Left colon (tissue), 2 donors: ENCODE data around the gene PIGT. TPM values are rescaled to one million over a fixed set of nuclear protein-coding genes. Genes with fewer than 3 reads are reported as not detected.
"Not testable (repeated sequence)": the region's sequence is repeated elsewhere in the genome, so short reads cannot be mapped to it uniquely, and the experiment has no call there.

Experiments used
- ATAC-seq: fragments of 200-7000 bp; cut with Tn5 transposase; one replicate; pipeline ENCODE4 v1.9.1; 2020; ENCODE audit warnings: mild to moderate bottlenecking, moderate library complexity
- DNase-seq, 2 donors: peaks; one replicate each; pipeline ENCODE4 v3.0.0-alpha.2; 2020
- intact Hi-C, 2 donors: fragments of 100-400 bp; cut with DNase I in 1 of 2; cut with micrococcal nuclease in 1 of 2; formaldehyde crosslinking; loops; one replicate each; pipeline versions ENCODE4 v1.11.2 to v1.14.0; 2022; cut with DNase I, micrococcal nuclease
- total RNA-seq, 2 donors: library from RNA; stranded (reverse); fragmentation: NEBNext Ultra II Directional; extraction: Animal tissue kit (Norgen Biotek cat#: 25700); gene quantifications; one replicate each; pipeline ENCODE4 v1.2.1, GENCODE V29; 2021
- donor health status: DM: no; HTN: no; CAD: no.
- donor health status: DM: yes; HTN: yes; CAD: no.

Gene PIGT
- total RNA-seq, 2 donors from 2014 or later, result 122 to 152 TPM

- ATAC-seq (no peak), DNase-seq (no peak)
- intact Hi-C loops, result no loop called here
Measured at GRCh38 chr20:45448270-45448669, 32.3 kb downstream of the PIGT start.

GRCh38 chr20:45449528-45449927, 33.6 kb downstream of the PIGT start:
- DNase-seq (peak in 1 of 2 donors; percentile 66), ATAC-seq (no peak)
- intact Hi-C loops, result no loop called here

GRCh38 chr20:45450097-45450818, 34.3 kb downstream of the PIGT start:
- intact Hi-C loops, result no loop called here
- peak in 1 of 2 donors; percentile 21 for DNase-seq
- ATAC-seq, result peak; percentile 86

GRCh38 chr20:45452238-45452637, 36.3 kb downstream of the PIGT start:
- intact Hi-C loops, result no loop called here
- ATAC-seq, result no peak
- DNase-seq, result no peak

GRCh38 chr20:45452772-45453691, 37.1 kb downstream of the PIGT start:
- intact Hi-C loops, result no loop called here
- DNase-seq (no peak), ATAC-seq (no peak)

- DNase-seq (peak; percentile 60 to 83), ATAC-seq (peak; percentile 93)
- intact Hi-C loops, result no loop called here
Measured at GRCh38 chr20:45456632-45457031, 40.7 kb downstream of the PIGT start.

GRCh38 chr20:45459606-45460005, 43.7 kb downstream of the PIGT start:
- intact Hi-C loops, result no loop called here
- no peak for ATAC-seq

GRCh38 chr20:45461225-45461624, 45.3 kb downstream of the PIGT start:
- DNase-seq (no peak), ATAC-seq (no peak)
- intact Hi-C loops, result no loop called here

More at GRCh38 chr20:45459606-45460005, 43.7 kb downstream of the PIGT start:
- DNase-seq, result no peak

- DNase-seq (no peak), ATAC-seq (no peak)
- intact Hi-C loops, result no loop called here
Measured at GRCh38 chr20:45462711-45463509, 47.0 kb downstream of the PIGT start.

- intact Hi-C loops, result no loop called here
- DNase-seq, result no peak
- no peak for ATAC-seq
Measured at GRCh38 chr20:45463709-45464108, 47.8 kb downstream of the PIGT start.

- intact Hi-C loops, result no loop called here
- DNase-seq (peak; percentile 32 to 63), ATAC-seq (peak; percentile 52)
Measured at GRCh38 chr20:45465491-45466266, 49.7 kb downstream of the PIGT start.

- DNase-seq (no peak), ATAC-seq (no peak)
- intact Hi-C loops, result no loop called here
Measured at GRCh38 chr20:45467172-45467571, 51.2 kb downstream of the PIGT start.

- peak; percentile 55 for ATAC-seq
- intact Hi-C loops, result no loop called here
- peak; percentile 50 to 57 for DNase-seq
Measured at GRCh38 chr20:45467861-45468260, 51.9 kb downstream of the PIGT start.

- DNase-seq (peak; percentile 58 to 62), ATAC-seq (peak; percentile 71)
- intact Hi-C loops, result no loop called here
Measured at GRCh38 chr20:45469336-45470261, 53.7 kb downstream of the PIGT start, which contains the start of gene WFDC2. Gene WFDC2, plus strand, starts transcription at chr20:45469753. Its CDS starts 29 bp downstream, at chr20:45469782.

GRCh38 chr20:45470262-45470931, 54.5 kb downstream of the PIGT start:
- intact Hi-C loops, result no loop called here
- ATAC-seq (peak; percentile 73), DNase-seq (peak; percentile 64 to 77)

- ATAC-seq, result no peak
- intact Hi-C loops, result no loop called here
- no peak for DNase-seq
Measured at GRCh38 chr20:45470937-45471336, 55.0 kb downstream of the PIGT start.

GRCh38 chr20:45472286-45472685, 56.3 kb downstream of the PIGT start:
- ATAC-seq, DNase-seq, intact Hi-C loops: not testable (repeated sequence)
